Coronary artery (tissue), 2 donors: ENCODE measurements around the gene DEPDC7.
A peak's percentile ranks its signal among the peaks of the same experiment; 100 is the strongest.

Experiments used
- DNase-seq: peaks from one replicate; pipeline ENCODE4 v3.0.0-alpha.2; 2017; ENCODE audit warnings: low spot score
- H3K27ac ChIP-seq, 2 donors: fragments of 200-600 bp; sonication (generic); one replicate each; pipeline ENCODE4 v1.5.1; 2016 to 2019
- H3K4me3 ChIP-seq: fragments of 200-600 bp; sonication (generic); 2 replicates; pipeline ENCODE4 v1.5.1; 2016; ENCODE audit warnings: mild to moderate bottlenecking, moderate library complexity
- TF ChIP-seq, protein P1 (sequence below): fragments of 200-600 bp; sonication (generic); IDR thresholded peaks from one replicate; pipeline ENCODE4 v1.5.1; 2019; ENCODE audit warnings: antibody characterized with exemption

The DEPDC7 gene

DNA sequence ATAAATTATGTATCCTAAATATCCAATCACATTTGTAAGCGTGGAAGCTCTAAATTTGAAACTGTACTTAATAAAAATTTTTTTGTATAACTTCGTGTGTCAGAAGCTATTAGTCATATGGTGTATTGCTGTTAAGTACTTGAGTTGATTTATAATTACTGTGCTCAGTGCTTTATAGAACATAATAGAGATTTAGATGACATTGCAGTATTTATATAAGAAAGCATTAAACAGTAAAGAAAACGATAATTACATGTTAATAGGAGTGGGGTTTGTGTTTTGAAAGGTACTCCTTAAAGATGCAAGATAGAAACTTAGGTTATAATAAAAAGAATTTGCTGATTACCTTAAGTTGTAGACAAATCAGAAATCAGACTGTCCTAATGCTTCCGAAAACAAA, 17.8 kb downstream of the DEPDC7 start:
- Histone ChIP-seq H3K27ac (no peak overlapping the region), H3K4me3 (no peak overlapping the region)
- TF ChIP-seq, protein P1, sequence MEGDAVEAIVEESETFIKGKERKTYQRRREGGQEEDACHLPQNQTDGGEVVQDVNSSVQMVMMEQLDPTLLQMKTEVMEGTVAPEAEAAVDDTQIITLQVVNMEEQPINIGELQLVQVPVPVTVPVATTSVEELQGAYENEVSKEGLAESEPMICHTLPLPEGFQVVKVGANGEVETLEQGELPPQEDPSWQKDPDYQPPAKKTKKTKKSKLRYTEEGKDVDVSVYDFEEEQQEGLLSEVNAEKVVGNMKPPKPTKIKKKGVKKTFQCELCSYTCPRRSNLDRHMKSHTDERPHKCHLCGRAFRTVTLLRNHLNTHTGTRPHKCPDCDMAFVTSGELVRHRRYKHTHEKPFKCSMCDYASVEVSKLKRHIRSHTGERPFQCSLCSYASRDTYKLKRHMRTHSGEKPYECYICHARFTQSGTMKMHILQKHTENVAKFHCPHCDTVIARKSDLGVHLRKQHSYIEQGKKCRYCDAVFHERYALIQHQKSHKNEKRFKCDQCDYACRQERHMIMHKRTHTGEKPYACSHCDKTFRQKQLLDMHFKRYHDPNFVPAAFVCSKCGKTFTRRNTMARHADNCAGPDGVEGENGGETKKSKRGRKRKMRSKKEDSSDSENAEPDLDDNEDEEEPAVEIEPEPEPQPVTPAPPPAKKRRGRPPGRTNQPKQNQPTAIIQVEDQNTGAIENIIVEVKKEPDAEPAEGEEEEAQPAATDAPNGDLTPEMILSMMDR, result no peak
- DNase-seq, result no peak

GRCh38 chr11:33035011-33035410, 19.3 kb downstream of the DEPDC7 start:
- Histone ChIP-seq H3K4me3 (no peak overlapping the region), H3K27ac (no peak overlapping the region)
- TF ChIP-seq, protein P1, result no peak
- DNase-seq, result no peak

DNA sequence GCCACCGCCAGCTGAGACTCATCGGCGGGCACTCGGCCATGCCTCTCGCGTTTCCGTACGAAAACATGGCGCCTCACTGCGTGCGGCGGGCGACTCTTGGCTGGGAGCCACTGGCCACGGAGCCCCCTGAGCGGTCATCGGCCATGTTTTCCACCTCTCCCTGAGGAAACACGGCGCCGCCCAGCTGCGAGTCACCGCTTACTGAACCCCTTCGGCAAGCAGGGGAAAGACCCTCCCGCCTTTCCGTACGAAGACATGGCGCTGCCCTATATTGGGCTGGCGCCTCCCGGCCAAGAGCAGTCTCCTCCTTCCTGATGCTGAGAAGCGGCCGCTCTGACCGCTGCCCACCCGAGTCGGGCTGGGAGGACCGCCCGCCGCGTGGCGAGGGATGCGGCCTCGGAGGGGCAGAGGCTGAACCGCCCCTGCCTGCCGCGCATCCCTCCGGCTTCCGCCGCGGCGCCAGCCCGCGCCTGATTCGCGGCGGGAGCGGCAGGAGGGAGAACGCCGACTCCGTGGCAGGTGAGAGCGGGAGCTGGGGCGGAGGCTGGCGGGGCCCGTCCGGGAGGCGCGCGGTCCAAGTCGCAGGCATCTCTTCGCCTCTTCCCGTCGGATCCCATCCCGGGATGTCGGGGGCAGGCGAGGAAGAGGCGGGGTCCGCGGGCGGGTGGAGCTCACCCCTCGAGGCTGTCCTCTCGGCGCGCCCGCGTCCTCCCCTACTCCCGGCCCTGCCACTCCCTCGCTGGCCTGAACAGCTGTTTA, 23.8 kb downstream of the DEPDC7 start, which contains the start of gene TCP11L1:
Gene TCP11L1, plus strand, starts transcription at position 299 of the 759 bp plus-strand sequence. CDS start 4,202 bp downstream, outside the sequence.
- TF ChIP-seq, protein P1, result no peak
- peak within 1 kb of the TSS; percentile 99 for H3K4me3 ChIP-seq
- peak; percentile 94 for DNase-seq
- peak within 1 kb of the TSS; percentile 96 for H3K27ac ChIP-seq

- H3K27ac ChIP-seq, result peak overlapping the region; percentile 96
- TF ChIP-seq, protein P1, result no peak
- H3K4me3 ChIP-seq, result peak overlapping the region; percentile 99
- no peak for DNase-seq
Observed at GRCh38 chr11:33040033-33040861, 24.6 kb downstream of the DEPDC7 start.

- Histone ChIP-seq H3K4me3 (peak overlapping the region; percentile 99), H3K27ac (peak overlapping the region in 1 of 2 donors; percentile 23)
- TF ChIP-seq, protein P1, result no peak
- DNase-seq, result no peak
Observed at GRCh38 chr11:33040862-33041453, 25.3 kb downstream of the DEPDC7 start.

GRCh38 chr11:33043221-33043830, 27.6 kb downstream of the DEPDC7 start:
- TF ChIP-seq, protein P1, result no peak
- no peak for DNase-seq
- Histone ChIP-seq H3K27ac (no peak overlapping the region), H3K4me3 (no peak overlapping the region)
